HEK293T (cell line): ENCODE results near the gene RNF144B.

ENCODE experiments used
- ARNT ChIP-seq: fragments of 450-650 bp; IDR thresholded peaks from 2 replicates; pipeline ENCODE4 v1.6.1; 2017; ENCODE audit warnings: mild to moderate bottlenecking
- BHLHE40 ChIP-seq: fragments of 450-650 bp; IDR thresholded peaks from 2 replicates; pipeline ENCODE4 v1.6.1; 2016; ENCODE audit warnings: mild to moderate bottlenecking, moderate library complexity, borderline replicate concordance
- CTBP1 ChIP-seq: fragments of 450-650 bp; IDR thresholded peaks from 2 replicates; pipeline ENCODE4 v1.6.1; 2016; ENCODE audit warnings: borderline replicate concordance
- ELF4 ChIP-seq: fragments of 450-650 bp; IDR thresholded peaks from 2 replicates; pipeline ENCODE4 v1.6.1; 2017; ENCODE audit warnings: antibody characterized with exemption
- FOXA1 ChIP-seq: fragments of 450-650 bp; IDR thresholded peaks from 2 replicates; pipeline ENCODE4 v1.6.1; 2016; ENCODE audit warnings: mild to moderate bottlenecking
- FOXK2 ChIP-seq: fragments of 450-650 bp; IDR thresholded peaks from 2 replicates; pipeline ENCODE4 v1.6.1; 2016; ENCODE audit warnings: mild to moderate bottlenecking
- FOXM1 ChIP-seq: fragments of 450-650 bp; IDR thresholded peaks from 2 replicates; pipeline ENCODE4 v1.6.1; 2017; ENCODE audit warnings: mild to moderate bottlenecking, borderline replicate concordance
- HDGF ChIP-seq: fragments of 450-650 bp; IDR thresholded peaks from 2 replicates; pipeline ENCODE4 v1.6.1; 2017; ENCODE audit warnings: antibody characterized with exemption, borderline replicate concordance
- LEF1 ChIP-seq: fragments of 450-650 bp; IDR thresholded peaks from 2 replicates; pipeline ENCODE4 v1.6.1; 2017; ENCODE audit warnings: mild to moderate bottlenecking, borderline replicate concordance
- NFRKB ChIP-seq: fragments of 450-650 bp; IDR thresholded peaks from 2 replicates; pipeline ENCODE4 v1.6.1; 2016; ENCODE audit warnings: mild to moderate bottlenecking, moderate library complexity
- PKNOX1 ChIP-seq: fragments of 450-650 bp; IDR thresholded peaks from 2 replicates; pipeline ENCODE4 v1.6.1; 2016
- SP1 ChIP-seq: fragments of 450-650 bp; IDR thresholded peaks from 2 replicates; pipeline ENCODE4 v1.6.1; 2017
- SUZ12 ChIP-seq: fragments of 450-650 bp; IDR thresholded peaks from 2 replicates; pipeline ENCODE4 v1.6.1; 2016; ENCODE audit warnings: mild to moderate bottlenecking
- TARDBP ChIP-seq: fragments of 450-650 bp; IDR thresholded peaks from 2 replicates; pipeline ENCODE4 v1.6.1; 2016

- TF ChIP-seq HDGF: no peak
- no peak for TF ChIP-seq ARNT
- no peak for TF ChIP-seq FOXA1
- no peak for TF ChIP-seq ELF4
- no peak for TF ChIP-seq SUZ12
- no peak for TF ChIP-seq PKNOX1
- TF ChIP-seq LEF1: no peak
- TF ChIP-seq SP1: no peak
- TF ChIP-seq NFRKB: no peak
- no peak for TF ChIP-seq FOXM1
- no peak for TF ChIP-seq BHLHE40
- no peak for TF ChIP-seq CTBP1
- TF ChIP-seq TARDBP: no peak
- TF ChIP-seq FOXK2: no peak
These were observed 37.8 kb upstream of the RNF144B start for GRCh38 chr6:18349386-18349785.
